Measurements from ENCODE around the gene PPY. TPM values are rescaled to one million over a fixed set of nuclear protein-coding genes. Genes with fewer than 3 reads are reported as not detected.

PPY gene
- total and polyA plus RNA-seq, 7 donors = not detected

- TF ChIP-seq CTCF (IDR thresholded peaks at IDR 0.05) = no peak
- Histone ChIP-seq H3K27ac (no peak overlapping the region), H3K9me3 (no peaks in the 10 kb centered on the region), H3K4me3 (no peak overlapping the region), H3K4me1 (no peaks in the 10 kb centered on the region), H3K36me3 (ENCODE audit: insufficient read depth in 1 of 2, low read depth in 1 of 2) (no peaks in the 10 kb centered on the region), H3K27me3 (ENCODE audit: insufficient read depth in 3 of 3, low read length in 2 of 3) (peaks cover 0 to 11% (median 3%) of the 10 kb centered on the region in 3 donors)
- ATAC-seq (no peak), DNase-seq (no peak)
- intact Hi-C loops (cut with DNase I) = no loop called here
- WGBS, 3 donors = 75 to 82% (median 75%) methylated on average over 2 of the region's 2 CpGs
Measured at GRCh38 chr17:43924558-43924957, 17.7 kb downstream of the PPY start.

- intact Hi-C loops (cut with DNase I) = no loop called here
- DNase-seq = peak in 1 of 2 donors; percentile 35
- H3K4me1 ChIP-seq = no peaks in the 10 kb centered on the region
- TF ChIP-seq CTCF (IDR thresholded peaks at IDR 0.05) = no peak
- H3K9me3 ChIP-seq = no peaks in the 10 kb centered on the region
- no peak for ATAC-seq
- H3K27ac ChIP-seq = no peak overlapping the region
- H3K27me3 ChIP-seq (ENCODE audit: insufficient read depth in 3 of 3, low read length in 2 of 3) = peaks cover 0 to 41% (median 5%) of the 10 kb centered on the region in 3 donors
- no peaks in the 10 kb centered on the region for H3K36me3 ChIP-seq (ENCODE audit: insufficient read depth in 1 of 2, low read depth in 1 of 2)
- 44 to 55% (median 50%) methylated on average over 10 of the region's 10 CpGs for WGBS, 3 donors
- H3K4me3 ChIP-seq = no peak overlapping the region
Measured at GRCh38 chr17:43920500-43921095, 21.7 kb downstream of the PPY start.

- Histone ChIP-seq H3K4me1 (no peaks in the 10 kb centered on the region), H3K36me3 (ENCODE audit: insufficient read depth in 1 of 2, low read depth in 1 of 2) (no peaks in the 10 kb centered on the region), H3K27me3 (ENCODE audit: insufficient read depth in 3 of 3, low read length in 2 of 3) (peaks cover 0 to 34% (median 2%) of the 10 kb centered on the region in 3 donors), H3K4me3 (peak overlapping the region; percentile 44), H3K9me3 (no peaks in the 10 kb centered on the region), H3K27ac (no peak overlapping the region)
- ATAC-seq (no peak), DNase-seq (no peak)
- intact Hi-C loops (cut with DNase I) = no loop called here
- no peak for TF ChIP-seq CTCF (IDR thresholded peaks at IDR 0.05)
- WGBS, 3 donors = 64 to 70% (median 68%) methylated on average over 12 to 13 of the region's 13 CpGs
Measured at GRCh38 chr17:43918026-43918389, 24.3 kb downstream of the PPY start.

GRCh38 chr17:43917348-43918025 lies 24.8 kb downstream of the PPY start:
- peak; percentile 38 for TF ChIP-seq CTCF (IDR thresholded peaks at IDR 0.05)
- peak overlapping the region; percentile 44 for H3K4me3 ChIP-seq
- H3K9me3 ChIP-seq = no peaks in the 10 kb centered on the region
- peak in 2 of 4 donors; percentile 58 to 61 for ATAC-seq
- 14 to 17% (median 15%) methylated on average over 42 to 43 of the region's 43 CpGs for WGBS, 3 donors
- H3K36me3 ChIP-seq (ENCODE audit: insufficient read depth in 1 of 2, low read depth in 1 of 2) = no peaks in the 10 kb centered on the region
- peak; percentile 48 to 64 for DNase-seq
- H3K4me1 ChIP-seq = no peaks in the 10 kb centered on the region
- H3K27me3 ChIP-seq (ENCODE audit: insufficient read depth in 3 of 3, low read length in 2 of 3) = peaks cover 0 to 34% (median 2%) of the 10 kb centered on the region in 3 donors
- no peak overlapping the region for H3K27ac ChIP-seq
- intact Hi-C loops (cut with DNase I) = no loop called here
